ENCODE data around the gene NUDCD3.
A peak's percentile ranks its signal among the peaks of the same experiment; 100 is the strongest.

NUDCD3 gene

DNA sequence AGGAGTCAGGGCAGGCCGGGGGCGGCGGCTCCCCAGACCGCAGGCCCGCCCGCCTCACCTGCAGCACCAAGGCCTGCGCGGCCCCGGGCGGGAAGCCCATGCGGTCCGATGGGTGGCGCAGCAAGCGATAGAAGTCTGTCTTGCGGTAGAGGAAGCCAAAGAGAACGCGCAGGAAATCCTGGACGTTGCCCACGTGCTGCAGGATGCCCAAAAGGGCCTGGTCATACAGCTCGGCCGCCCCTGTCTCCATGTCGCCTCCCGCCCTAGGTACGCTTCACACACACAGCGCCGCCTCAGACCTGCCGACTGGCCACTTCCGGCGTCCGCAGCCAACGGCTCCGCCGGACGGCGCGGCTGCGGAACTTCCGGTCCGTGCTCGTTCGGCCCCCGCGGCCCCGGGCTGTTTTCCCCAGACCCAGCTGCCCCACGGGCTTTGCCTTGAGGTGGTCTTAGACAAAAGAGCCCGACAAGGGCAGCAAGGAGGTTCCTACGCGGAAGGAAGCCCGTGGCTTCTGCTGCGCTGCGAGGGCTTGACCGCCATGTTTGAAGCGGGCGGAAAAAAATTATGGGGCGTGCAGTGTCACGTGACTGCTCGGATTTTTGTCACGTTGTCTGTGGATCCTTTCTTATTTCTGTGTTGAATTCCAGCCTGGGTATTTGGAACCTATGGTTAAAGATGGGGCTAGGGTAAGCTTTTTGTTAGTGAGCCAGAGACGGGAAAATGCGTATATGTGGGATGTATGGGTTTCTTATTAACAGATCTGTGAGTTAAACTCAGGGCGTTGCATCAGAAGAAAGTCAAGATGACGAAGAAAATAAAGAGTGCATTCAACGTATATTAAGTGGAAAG lies at the start of gene NUDCD3:
TSS of gene NUDCD3 (minus strand) at position 308 of the 850 bp plus-strand sequence. CDS start at position 250, 58 bp downstream.
- Mint-ChIP-seq H3K27ac (peak within 1 kb of the TSS; percentile 98), H3K27me3 (peaks cover 4% of the 10 kb centered on the region), H3K4me3 (peak within 1 kb of the TSS; percentile 94), H3K9me3 (no peaks in the 10 kb centered on the region), H3K4me1 (ENCODE audit: low read depth) (peaks cover 48% of the 10 kb centered on the region), H3K36me3 (ENCODE audit: low read depth) (peaks cover 18% of the 10 kb centered on the region)

DNA sequence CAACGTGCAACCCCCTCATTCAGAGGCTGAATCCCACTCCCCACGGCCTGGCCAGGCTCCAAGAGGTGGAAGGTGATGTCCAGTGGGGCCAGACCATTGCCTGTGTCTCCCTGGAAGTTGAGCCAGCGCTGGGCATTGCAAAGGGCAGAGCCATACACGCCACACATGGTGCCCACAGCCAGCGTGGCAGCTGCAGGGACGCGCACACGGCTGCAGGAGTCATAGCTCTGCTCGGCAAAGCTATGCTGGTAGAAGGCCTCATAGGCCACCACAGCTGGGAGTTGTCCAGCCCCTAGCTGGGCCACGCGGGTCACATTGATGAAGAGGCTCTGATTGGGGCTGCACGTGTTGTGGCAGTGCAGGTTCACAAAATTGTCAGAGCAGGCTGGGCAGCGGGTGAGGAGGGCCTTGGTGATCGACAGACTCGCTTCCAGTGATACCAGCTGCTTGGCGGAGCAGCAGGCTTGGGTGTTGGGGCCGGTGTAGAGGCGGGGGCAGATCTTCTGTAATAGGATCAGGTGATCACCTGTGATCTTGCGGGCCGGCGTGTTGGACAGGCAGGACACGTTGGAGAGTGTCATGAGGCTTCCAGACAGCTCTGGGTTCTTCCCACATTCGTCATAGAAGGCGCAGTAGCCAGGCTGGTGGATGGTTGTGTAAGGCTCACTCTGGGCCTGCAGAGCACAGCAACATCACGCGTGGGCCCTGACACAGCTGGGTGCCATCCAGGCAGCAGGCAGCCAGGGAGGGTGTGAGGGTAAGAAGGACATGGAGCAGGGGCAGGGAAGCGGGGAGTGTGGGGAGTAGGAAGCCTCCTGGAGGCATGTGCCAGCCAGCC lies 49.4 kb upstream of the NUDCD3 start:
- Mint-ChIP-seq H3K4me1 (ENCODE audit: low read depth) (no peaks in the 10 kb centered on the region), H3K27ac (no peak overlapping the region), H3K36me3 (ENCODE audit: low read depth) (no peaks in the 10 kb centered on the region), H3K27me3 (peaks cover 6% of the 10 kb centered on the region), H3K4me3 (no peak overlapping the region), H3K9me3 (no peaks in the 10 kb centered on the region)

DNA sequence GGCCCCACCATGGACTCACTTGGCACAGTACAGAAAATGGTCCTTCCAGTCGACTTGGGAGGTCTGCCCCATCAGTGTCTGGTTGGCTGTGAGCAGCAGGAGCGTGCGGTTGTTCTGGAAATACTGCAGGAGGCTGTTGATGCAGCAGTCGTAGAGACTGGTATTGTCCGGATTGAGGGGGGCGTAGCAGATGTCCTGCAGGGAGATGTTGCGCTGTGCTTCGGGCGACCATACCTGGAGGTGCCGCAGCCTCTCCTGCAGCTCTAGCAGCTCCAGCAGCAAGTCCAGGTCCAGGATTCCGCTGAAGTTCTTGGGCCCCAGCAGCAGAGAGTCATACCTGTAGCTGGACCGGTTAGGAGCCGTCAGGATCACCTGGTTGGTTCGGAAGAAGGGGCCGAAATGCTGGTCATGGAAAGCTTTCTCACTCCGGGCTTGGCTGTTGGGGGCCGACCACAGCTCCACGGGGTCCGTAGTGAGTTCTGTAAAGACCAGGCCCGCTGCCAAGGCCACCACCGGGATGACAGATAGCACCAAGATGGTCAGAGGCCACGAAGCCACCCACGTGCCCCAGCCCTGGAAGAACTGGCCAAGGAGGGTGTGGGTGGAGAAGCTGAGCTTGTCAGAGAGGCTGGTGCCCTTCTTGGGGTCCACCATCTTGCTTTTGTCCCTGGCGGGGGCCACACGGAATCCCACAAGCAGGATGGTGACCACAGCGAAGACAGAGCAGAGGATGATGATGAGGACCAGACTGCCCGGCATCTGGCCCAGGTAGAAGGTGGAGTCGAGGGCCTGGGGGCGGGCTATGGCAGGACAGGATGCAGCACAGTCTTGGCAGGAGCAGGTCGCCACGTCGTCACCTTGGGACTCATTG lies 48.6 kb upstream of the NUDCD3 start:
- no peaks in the 10 kb centered on the region for H3K36me3 Mint-ChIP-seq (ENCODE audit: low read depth)
- H3K27me3 Mint-ChIP-seq, result peaks cover 5% of the 10 kb centered on the region
- no peaks in the 10 kb centered on the region for H3K4me1 Mint-ChIP-seq (ENCODE audit: low read depth)
- H3K9me3 Mint-ChIP-seq, result no peaks in the 10 kb centered on the region
- H3K27ac Mint-ChIP-seq, result no peak overlapping the region
- no peak overlapping the region for H3K4me3 Mint-ChIP-seq

DNA sequence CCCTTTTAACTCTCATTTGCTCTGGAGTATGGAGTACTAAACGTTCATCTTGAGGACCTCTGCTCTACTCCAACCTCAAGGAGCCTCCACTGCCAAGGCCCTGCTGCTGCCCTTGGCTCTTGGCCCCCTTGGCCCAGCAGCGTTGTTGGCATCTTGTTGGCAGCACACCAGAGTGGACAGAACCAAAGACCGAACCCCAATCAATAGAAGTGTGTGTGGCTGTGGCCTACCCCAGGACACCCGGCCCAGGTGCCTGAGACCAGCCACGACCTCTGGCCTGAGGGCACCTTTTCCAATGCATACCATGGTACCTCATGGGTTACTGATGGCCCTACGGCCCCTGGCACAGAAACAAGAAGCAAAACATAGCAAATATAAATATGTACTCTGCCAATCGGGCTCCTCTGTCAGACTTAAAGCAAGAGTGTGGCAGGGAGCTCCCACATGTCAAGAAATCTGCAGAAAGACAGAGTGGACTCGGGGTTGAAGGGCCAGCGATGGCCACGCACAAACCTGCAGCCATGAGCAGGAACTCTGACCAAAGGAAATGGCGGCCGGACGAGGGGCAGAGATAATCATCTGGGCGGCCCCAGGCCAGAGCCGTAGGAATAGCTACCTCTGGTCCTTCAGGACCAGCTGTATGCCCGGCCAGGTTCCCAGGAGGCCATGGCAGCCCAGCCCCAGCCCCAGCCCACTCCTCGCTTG lies 47.8 kb upstream of the NUDCD3 start:
- Mint-ChIP-seq H3K27ac (no peak overlapping the region), H3K36me3 (ENCODE audit: low read depth) (no peaks in the 10 kb centered on the region), H3K27me3 (no peaks in the 10 kb centered on the region), H3K9me3 (no peaks in the 10 kb centered on the region), H3K4me3 (no peak overlapping the region), H3K4me1 (ENCODE audit: low read depth) (no peaks in the 10 kb centered on the region)

DNA sequence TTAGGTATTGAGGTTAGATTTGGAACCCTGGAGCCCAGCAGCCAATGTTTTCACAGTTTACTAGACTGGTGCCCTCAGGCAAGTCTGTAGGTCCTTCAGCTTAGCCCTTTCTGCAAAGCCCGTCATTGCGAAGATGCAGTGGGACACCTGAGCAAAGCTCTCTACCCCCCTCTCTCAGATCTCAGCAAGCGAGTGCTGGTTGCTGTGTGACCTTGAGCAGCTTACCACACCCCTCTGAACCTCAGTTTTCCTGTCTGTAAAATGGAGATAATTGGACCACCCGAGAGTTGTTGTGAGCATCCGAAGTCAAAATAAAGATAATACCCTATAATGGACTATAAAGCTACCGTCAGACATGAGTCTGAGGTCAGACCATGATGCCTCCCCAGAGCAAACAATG lies 47.0 kb upstream of the NUDCD3 start:
- H3K4me3 Mint-ChIP-seq, result no peak overlapping the region
- H3K9me3 Mint-ChIP-seq, result no peaks in the 10 kb centered on the region
- no peaks in the 10 kb centered on the region for H3K36me3 Mint-ChIP-seq (ENCODE audit: low read depth)
- no peaks in the 10 kb centered on the region for H3K27me3 Mint-ChIP-seq
- H3K27ac Mint-ChIP-seq, result no peak overlapping the region
- H3K4me1 Mint-ChIP-seq (ENCODE audit: low read depth), result no peaks in the 10 kb centered on the region

DNA sequence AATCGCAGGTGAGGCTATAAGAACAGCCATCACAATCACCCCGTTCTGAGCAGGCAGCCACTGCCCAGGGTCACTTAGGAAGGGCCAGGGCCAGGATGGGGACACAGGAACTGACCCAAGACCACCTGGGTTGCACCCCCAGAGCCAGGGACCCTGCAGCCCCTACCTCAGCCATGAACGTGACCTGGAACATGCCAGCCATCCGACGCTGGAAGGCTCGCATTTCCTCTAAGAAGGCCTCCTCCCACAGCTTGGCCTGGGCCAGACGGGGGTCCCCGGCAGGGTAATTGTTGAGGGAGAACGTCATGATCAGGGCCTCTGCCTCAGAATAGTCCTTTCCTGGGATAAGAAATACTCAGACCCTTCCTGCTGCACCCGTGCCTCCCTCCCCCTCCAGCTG lies 45.6 kb upstream of the NUDCD3 start:
- H3K36me3 Mint-ChIP-seq (ENCODE audit: low read depth), result no peaks in the 10 kb centered on the region
- H3K27me3 Mint-ChIP-seq, result no peaks in the 10 kb centered on the region
- H3K27ac Mint-ChIP-seq, result no peak overlapping the region
- no peaks in the 10 kb centered on the region for H3K4me1 Mint-ChIP-seq (ENCODE audit: low read depth)
- no peaks in the 10 kb centered on the region for H3K9me3 Mint-ChIP-seq
- H3K4me3 Mint-ChIP-seq, result no peak overlapping the region

DNA sequence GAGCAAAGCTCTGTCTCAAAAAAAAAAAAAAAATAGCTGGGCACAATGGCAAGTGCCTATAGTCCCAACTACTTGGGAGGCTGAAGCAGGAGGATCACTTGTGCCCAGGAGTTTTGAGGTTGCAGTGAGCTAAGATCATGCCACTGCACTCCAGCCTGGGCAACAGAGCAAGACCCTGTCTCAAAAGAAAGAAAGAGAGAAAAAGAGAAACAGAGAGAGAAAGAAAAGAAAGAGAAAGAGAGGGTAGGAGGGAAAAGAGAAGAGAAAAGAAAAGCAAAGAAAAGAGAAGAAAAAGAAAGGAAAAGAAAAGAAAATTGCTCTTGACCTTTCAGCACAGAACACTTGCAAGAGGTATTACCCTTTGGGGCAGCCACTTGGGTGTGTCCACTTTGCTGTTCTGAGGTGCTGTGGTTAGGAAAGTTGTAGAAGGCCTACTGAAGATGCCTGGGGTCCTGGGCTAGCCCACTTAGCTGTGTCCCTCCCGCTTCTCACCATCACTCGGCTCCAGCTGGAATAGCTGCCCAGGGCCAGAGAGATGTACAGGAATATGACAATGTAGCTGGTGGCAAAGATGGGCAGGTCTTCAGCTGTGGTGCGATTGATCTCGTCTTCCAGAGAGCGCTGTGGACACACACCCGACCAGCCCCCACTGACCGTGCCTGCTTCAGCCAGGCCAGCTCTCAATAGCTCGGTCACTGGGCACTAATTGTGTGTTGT lies 45.0 kb upstream of the NUDCD3 start:
- Mint-ChIP-seq H3K9me3 (no peaks in the 10 kb centered on the region), H3K36me3 (ENCODE audit: low read depth) (no peaks in the 10 kb centered on the region), H3K27me3 (no peaks in the 10 kb centered on the region), H3K4me1 (ENCODE audit: low read depth) (no peaks in the 10 kb centered on the region), H3K4me3 (no peak overlapping the region), H3K27ac (no peak overlapping the region)

DNA sequence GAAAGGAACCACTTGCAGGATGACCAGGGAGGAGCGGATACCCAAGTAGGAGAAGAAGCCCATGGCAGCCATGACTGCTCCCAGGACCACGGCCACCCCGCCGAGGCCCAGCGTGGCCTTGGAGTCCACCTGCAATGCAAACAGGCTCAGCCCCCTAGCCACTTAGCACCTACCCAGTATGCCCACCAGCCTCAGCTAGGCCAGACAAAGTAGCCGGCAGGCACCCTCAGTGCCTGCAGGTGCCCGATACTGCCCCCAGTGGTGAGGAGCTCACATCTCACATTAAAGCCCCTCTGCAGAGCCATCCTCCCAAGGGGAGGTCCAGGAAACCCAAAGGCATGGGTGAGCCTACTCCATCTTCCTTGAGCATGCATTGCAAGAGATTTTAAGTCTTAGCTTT lies 44.0 kb upstream of the NUDCD3 start:
- H3K4me1 Mint-ChIP-seq (ENCODE audit: low read depth), result no peaks in the 10 kb centered on the region
- no peak overlapping the region for H3K27ac Mint-ChIP-seq
- H3K9me3 Mint-ChIP-seq, result no peaks in the 10 kb centered on the region
- no peaks in the 10 kb centered on the region for H3K36me3 Mint-ChIP-seq (ENCODE audit: low read depth)
- H3K4me3 Mint-ChIP-seq, result no peak overlapping the region
- H3K27me3 Mint-ChIP-seq, result no peaks in the 10 kb centered on the region

DNA sequence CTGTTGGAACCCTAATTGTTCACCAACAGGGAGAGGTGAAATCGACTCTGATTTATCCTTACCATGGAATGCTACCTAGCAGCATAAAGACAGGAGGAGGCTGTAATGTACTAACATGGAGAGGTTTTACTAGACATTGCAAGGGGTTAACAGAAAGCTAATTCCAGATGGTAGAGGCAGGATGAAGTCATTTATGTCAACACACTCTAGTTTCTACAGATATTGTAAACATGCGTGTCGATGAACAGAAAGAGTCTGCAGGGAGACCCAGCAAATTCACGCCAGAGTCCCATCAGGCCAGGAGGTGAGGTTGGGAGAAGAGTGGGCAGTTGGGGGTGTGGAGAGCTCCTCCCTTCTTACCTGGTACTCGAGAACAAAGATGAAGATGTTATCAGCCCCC lies 43.6 kb upstream of the NUDCD3 start:
- no peaks in the 10 kb centered on the region for H3K4me1 Mint-ChIP-seq (ENCODE audit: low read depth)
- H3K4me3 Mint-ChIP-seq, result no peak overlapping the region
- H3K27ac Mint-ChIP-seq, result no peak overlapping the region
- no peaks in the 10 kb centered on the region for H3K36me3 Mint-ChIP-seq (ENCODE audit: low read depth)
- H3K9me3 Mint-ChIP-seq, result no peaks in the 10 kb centered on the region
- H3K27me3 Mint-ChIP-seq, result no peaks in the 10 kb centered on the region

DNA sequence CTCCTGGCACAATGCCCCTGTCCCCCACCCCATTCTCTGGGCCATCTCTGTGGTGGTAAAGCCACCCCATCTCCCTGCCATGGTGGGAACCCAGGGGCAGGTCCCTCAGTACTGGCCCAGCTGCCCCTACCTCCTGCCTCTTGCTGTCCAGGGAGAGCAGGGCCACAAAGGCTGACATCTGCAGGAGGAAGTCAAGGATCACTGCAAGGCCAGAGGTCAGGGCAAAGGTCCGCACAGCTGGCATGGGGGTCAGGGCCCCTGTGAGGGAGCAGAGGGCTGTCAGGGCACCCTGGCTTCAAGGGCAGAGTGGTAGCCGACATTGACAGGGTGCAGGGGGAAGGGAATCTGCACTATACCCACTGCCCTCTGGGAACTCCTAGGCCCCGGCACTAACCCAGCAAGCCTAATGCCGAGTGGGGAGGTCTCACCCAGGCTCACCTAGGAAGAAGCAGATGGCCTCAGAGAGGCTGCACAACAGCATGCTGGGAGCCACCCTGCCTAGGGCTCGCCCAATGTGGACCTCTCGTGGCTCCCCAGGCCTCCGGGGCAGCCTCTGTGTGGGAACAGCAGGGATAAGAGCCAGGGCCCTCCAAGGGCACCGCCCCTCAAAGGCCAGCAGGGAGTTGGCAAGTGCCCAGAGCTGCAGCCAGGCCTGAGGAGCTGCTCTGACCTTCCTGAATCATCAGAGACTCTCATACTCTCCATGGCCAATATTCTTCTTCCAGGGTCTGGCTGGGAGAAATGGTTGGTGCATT lies 43.0 kb upstream of the NUDCD3 start:
- H3K27ac Mint-ChIP-seq, result no peak overlapping the region
- no peaks in the 10 kb centered on the region for H3K4me1 Mint-ChIP-seq (ENCODE audit: low read depth)
- H3K36me3 Mint-ChIP-seq (ENCODE audit: low read depth), result no peaks in the 10 kb centered on the region
- H3K27me3 Mint-ChIP-seq, result no peaks in the 10 kb centered on the region
- no peaks in the 10 kb centered on the region for H3K9me3 Mint-ChIP-seq
- no peak overlapping the region for H3K4me3 Mint-ChIP-seq

DNA sequence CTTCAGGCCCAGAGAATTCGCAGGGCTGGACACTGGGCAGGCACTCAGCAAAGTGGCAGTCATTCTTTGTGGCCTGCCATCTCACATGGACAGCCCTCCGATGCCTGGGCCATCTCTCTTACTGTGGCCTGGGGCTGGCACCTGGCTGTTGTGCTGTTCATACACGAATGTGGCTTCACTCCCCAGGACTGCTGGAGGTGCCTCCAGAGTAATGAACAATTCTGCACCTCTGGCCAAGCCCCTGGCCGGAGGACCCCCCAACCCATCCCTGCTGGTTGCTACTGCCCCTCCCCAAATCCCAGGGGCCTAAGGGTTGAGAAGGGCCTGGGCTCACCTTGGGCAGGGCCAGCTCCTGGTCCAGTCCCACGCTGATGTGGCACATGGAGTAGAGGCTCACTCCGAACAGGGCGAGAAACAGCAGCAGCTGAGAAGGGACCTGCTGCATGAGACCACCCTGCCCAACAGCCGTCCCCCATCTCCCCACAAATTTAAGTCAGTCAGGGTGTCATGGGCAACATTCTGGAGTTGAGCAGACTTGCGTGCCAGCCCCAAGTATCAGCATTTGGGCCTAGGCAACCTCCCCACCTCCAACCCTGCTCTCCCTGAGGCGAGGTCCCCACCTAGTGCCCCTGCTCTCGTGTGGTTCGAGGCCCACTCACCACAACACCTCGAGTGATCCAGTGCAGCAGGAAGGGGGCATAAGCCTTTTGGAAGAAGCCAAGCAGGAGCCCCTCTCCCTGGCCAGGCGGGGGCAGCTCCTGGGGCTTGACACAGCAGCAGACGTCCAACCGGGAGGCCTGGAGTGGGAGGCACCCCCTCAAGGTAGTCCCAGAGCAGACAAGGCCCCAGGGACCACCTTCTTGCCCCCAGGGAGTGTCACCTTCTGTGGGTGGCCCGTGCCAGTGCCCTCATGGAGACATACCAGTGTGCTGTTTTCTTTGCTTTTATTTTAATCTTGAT lies 41.2 kb upstream of the NUDCD3 start:
- H3K4me1 Mint-ChIP-seq (ENCODE audit: low read depth), result no peaks in the 10 kb centered on the region
- no peaks in the 10 kb centered on the region for H3K36me3 Mint-ChIP-seq (ENCODE audit: low read depth)
- H3K4me3 Mint-ChIP-seq, result no peak overlapping the region
- H3K9me3 Mint-ChIP-seq, result no peaks in the 10 kb centered on the region
- no peak overlapping the region for H3K27ac Mint-ChIP-seq
- H3K27me3 Mint-ChIP-seq, result no peaks in the 10 kb centered on the region

DNA sequence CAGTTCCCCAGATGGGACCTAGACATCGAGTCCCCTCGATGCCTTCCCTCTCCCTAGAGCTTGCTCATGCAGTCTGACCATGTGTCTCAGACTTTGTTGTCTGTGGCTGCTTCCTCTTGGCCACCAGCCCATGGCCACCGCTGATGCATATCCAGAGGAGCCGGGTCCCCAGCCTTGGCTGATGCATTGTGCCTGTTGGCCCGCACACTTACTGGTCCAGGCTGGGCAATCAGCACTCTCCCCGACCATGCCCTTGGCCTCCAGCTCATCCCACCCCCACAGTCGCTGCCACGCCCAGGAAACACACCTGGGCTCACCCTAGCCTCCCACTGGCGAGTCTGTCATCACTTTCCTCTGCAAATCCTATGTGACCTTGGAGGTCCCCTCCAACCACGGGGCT lies 40.5 kb upstream of the NUDCD3 start:
- no peak overlapping the region for H3K27ac Mint-ChIP-seq
- H3K4me1 Mint-ChIP-seq (ENCODE audit: low read depth), result no peaks in the 10 kb centered on the region
- H3K9me3 Mint-ChIP-seq, result no peaks in the 10 kb centered on the region
- no peak overlapping the region for H3K4me3 Mint-ChIP-seq
- H3K36me3 Mint-ChIP-seq (ENCODE audit: low read depth), result peaks cover 2% of the 10 kb centered on the region
- H3K27me3 Mint-ChIP-seq, result no peaks in the 10 kb centered on the region
